Activated T-cell treated with anti-CD3 and anti-CD28 coated beads, Interleukin-2, amount 50 U/mL, for 4 hours (primary cell): ENCODE data around the gene IP6K3. TPM values are rescaled to one million over a fixed set of nuclear protein-coding genes. Genes with fewer than 3 reads are reported as not detected.

Source experiments
- ATAC-seq, 2 donors: fragments of 200-7000 bp; cut with Tn5 transposase; one replicate each; pipeline ENCODE4 v1.10.0; 2021
- DNase-seq: peaks from one replicate; pipeline ENCODE4 v3.0.0-alpha.2; 2020
- H3K27me3 Mint-ChIP-seq: one replicate; pipeline ENCODE4 v1.8.0; 2021; ENCODE audit warnings: low read depth, mixed read lengths
- H3K36me3 Mint-ChIP-seq: one replicate; pipeline ENCODE4 v1.8.0; 2022; ENCODE audit warnings: mixed read lengths; ENCODE audit not compliant: insufficient read depth
- H3K4me1 Mint-ChIP-seq: one replicate; pipeline ENCODE4 v1.8.0; 2021; ENCODE audit warnings: low read depth, mixed read lengths
- H3K4me3 Mint-ChIP-seq: one replicate; pipeline ENCODE4 v1.8.0; 2021; ENCODE audit warnings: mild to moderate bottlenecking, moderate library complexity, mixed read lengths
- H3K9me3 Mint-ChIP-seq: one replicate; pipeline ENCODE4 v1.8.0; 2021; ENCODE audit warnings: mixed read lengths
- total RNA-seq, 3 donors: library from RNA; stranded (reverse); gene quantifications; one replicate each; pipeline ENCODE4 v1.2.1, GENCODE V29; 2021

IP6K3 gene
- total RNA-seq, 3 donors from 2014 or later, result not detected

DNA sequence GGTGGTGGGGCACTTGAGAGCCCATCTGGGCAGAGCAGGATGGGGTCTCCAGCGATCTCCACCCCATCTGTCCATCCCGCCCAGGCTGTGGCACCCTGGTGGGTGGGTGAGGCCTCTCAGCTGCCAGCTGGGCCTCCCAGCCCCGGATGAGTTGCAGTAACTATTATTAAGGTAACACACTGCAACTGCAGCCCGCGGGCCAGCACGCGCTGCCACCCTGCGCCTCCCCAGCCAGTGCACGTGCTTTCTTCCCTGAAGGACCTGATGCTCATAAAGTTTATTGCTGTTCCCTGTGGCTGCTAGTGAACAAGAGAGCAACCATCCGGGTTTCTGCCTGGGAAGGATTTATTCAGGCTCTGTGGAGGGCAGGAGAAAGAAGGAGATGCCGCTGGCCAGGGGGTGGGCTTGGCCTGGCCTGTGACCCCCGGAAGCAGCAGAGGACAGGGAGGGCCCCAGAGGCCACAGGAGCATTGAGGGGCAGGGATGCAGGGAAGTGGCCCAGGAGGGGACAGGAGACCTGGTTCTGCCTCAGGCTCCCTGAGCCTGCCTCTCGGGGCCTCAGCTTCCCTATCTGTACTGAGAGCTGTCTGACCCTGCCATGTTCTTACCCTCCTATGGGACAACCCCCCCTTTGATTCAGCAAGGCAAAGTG lies 1.7 kb downstream of the IP6K3 start:
- Mint-ChIP-seq H3K36me3 (no peaks in the 10 kb centered on the region), H3K27me3 (peaks cover 10% of the 10 kb centered on the region), H3K4me3 (no peak overlapping the region), H3K4me1 (peaks cover 4% of the 10 kb centered on the region), H3K9me3 (no peaks in the 10 kb centered on the region)
- ATAC-seq (no peak), DNase-seq (no peak)

GRCh38 chr6:33744001-33744848 lies 2.5 kb downstream of the IP6K3 start:
- H3K4me3 Mint-ChIP-seq, result no peak overlapping the region
- DNase-seq (peak; percentile 70), ATAC-seq (peak; percentile 85 to 89)
- H3K9me3 Mint-ChIP-seq, result no peaks in the 10 kb centered on the region
- no peaks in the 10 kb centered on the region for H3K36me3 Mint-ChIP-seq
- H3K27me3 Mint-ChIP-seq, result peaks cover 10% of the 10 kb centered on the region
- peaks cover 4% of the 10 kb centered on the region for H3K4me1 Mint-ChIP-seq

- no peak for ATAC-seq
- DNase-seq, result no peak
- no peak overlapping the region for H3K4me3 Mint-ChIP-seq
- H3K36me3 Mint-ChIP-seq, result no peaks in the 10 kb centered on the region
- H3K27me3 Mint-ChIP-seq, result peaks cover 10% of the 10 kb centered on the region
- no peaks in the 10 kb centered on the region for H3K9me3 Mint-ChIP-seq
- peaks cover 4% of the 10 kb centered on the region for H3K4me1 Mint-ChIP-seq
These were observed 3.9 kb downstream of the IP6K3 start for GRCh38 chr6:33742837-33743236.

GRCh38 chr6:33742092-33742491 lies 4.6 kb downstream of the IP6K3 start:
- Mint-ChIP-seq H3K27me3 (peaks cover 7% of the 10 kb centered on the region), H3K4me1 (peaks cover 4% of the 10 kb centered on the region), H3K9me3 (no peaks in the 10 kb centered on the region), H3K4me3 (no peak overlapping the region), H3K36me3 (no peaks in the 10 kb centered on the region)
- ATAC-seq (no peak), DNase-seq (no peak)

- Mint-ChIP-seq H3K27me3 (peaks cover 7% of the 10 kb centered on the region), H3K4me3 (no peak overlapping the region), H3K4me1 (peaks cover 4% of the 10 kb centered on the region), H3K36me3 (no peaks in the 10 kb centered on the region), H3K9me3 (no peaks in the 10 kb centered on the region)
- DNase-seq (no peak), ATAC-seq (no peak)
These were observed 5.9 kb downstream of the IP6K3 start for GRCh38 chr6:33740794-33741193.

GRCh38 chr6:33740204-33740608 lies 6.5 kb downstream of the IP6K3 start:
- peaks cover 7% of the 10 kb centered on the region for H3K27me3 Mint-ChIP-seq
- H3K9me3 Mint-ChIP-seq, result no peaks in the 10 kb centered on the region
- no peaks in the 10 kb centered on the region for H3K36me3 Mint-ChIP-seq
- peaks cover 4% of the 10 kb centered on the region for H3K4me1 Mint-ChIP-seq
- DNase-seq, result no peak
- no peak for ATAC-seq
- H3K4me3 Mint-ChIP-seq, result no peak overlapping the region

- no peak for DNase-seq
- Mint-ChIP-seq H3K4me1 (peaks cover 4% of the 10 kb centered on the region), H3K4me3 (no peak overlapping the region), H3K27me3 (peaks cover 7% of the 10 kb centered on the region), H3K36me3 (no peaks in the 10 kb centered on the region), H3K9me3 (no peaks in the 10 kb centered on the region)
- no peak for ATAC-seq
These were observed 7.1 kb downstream of the IP6K3 start for GRCh38 chr6:33739571-33739970.

- no peaks in the 10 kb centered on the region for H3K4me1 Mint-ChIP-seq
- H3K36me3 Mint-ChIP-seq, result no peaks in the 10 kb centered on the region
- no peak overlapping the region for H3K4me3 Mint-ChIP-seq
- no peak for ATAC-seq
- H3K9me3 Mint-ChIP-seq, result no peaks in the 10 kb centered on the region
- peaks cover 7% of the 10 kb centered on the region for H3K27me3 Mint-ChIP-seq
- no peak for DNase-seq
These were observed 7.8 kb downstream of the IP6K3 start for GRCh38 chr6:33738879-33739278.

DNA sequence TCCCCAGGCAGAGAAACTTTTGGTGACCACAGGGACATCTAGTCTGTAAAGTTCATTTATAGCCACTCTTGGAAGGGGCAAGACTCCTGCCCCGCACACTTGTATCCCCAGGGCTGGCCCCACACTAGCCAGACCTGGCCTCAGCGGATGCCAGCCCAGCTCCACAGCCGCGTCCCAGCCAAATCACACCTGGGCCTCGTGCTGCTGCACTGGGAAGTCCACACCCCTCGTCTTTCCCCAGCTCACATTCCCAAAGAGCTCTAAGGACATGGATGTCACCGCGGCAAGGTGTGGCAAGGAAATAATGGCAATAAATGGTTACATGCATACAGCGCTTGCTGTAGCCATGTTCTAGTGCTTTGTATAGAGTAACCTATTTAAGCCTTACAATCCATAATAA lies 8.6 kb downstream of the IP6K3 start:
- H3K9me3 Mint-ChIP-seq, result no peaks in the 10 kb centered on the region
- H3K4me3 Mint-ChIP-seq, result no peak overlapping the region
- no peak for DNase-seq
- no peak for ATAC-seq
- peaks cover 7% of the 10 kb centered on the region for H3K27me3 Mint-ChIP-seq
- no peaks in the 10 kb centered on the region for H3K36me3 Mint-ChIP-seq
- H3K4me1 Mint-ChIP-seq, result no peaks in the 10 kb centered on the region

- H3K36me3 Mint-ChIP-seq, result no peaks in the 10 kb centered on the region
- DNase-seq (no peak), ATAC-seq (no peak)
- H3K27me3 Mint-ChIP-seq, result peaks cover 3% of the 10 kb centered on the region
- H3K9me3 Mint-ChIP-seq, result no peaks in the 10 kb centered on the region
- H3K4me3 Mint-ChIP-seq, result no peak overlapping the region
- H3K4me1 Mint-ChIP-seq, result no peaks in the 10 kb centered on the region
These were observed 9.3 kb downstream of the IP6K3 start for GRCh38 chr6:33737267-33738026.

GRCh38 chr6:33735216-33735615 lies 11.5 kb downstream of the IP6K3 start:
- Mint-ChIP-seq H3K36me3 (no peaks in the 10 kb centered on the region), H3K4me1 (no peaks in the 10 kb centered on the region), H3K27me3 (peaks cover 3% of the 10 kb centered on the region), H3K9me3 (no peaks in the 10 kb centered on the region), H3K4me3 (no peak overlapping the region)
- no peak for ATAC-seq
- no peak for DNase-seq

DNA sequence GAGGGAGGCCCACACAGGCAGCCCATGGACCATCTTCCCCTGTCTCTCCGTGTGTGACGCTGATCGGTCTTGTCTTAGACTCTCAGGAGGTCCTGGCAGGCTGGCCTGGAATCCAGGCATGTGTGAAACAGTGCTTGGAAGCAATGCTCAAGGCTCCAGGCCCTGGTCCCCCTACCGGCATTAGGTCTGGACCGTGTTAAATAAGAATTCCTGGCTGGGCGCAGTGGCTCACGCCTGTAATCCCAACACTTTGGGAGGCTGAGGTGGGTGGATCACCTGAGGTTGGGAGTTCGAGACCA lies 13.0 kb downstream of the IP6K3 start:
- DNase-seq (no peak), ATAC-seq (no peak)
- H3K36me3 Mint-ChIP-seq, result no peaks in the 10 kb centered on the region
- H3K27me3 Mint-ChIP-seq, result peaks cover 3% of the 10 kb centered on the region
- H3K4me3 Mint-ChIP-seq, result no peak overlapping the region
- H3K9me3 Mint-ChIP-seq, result no peaks in the 10 kb centered on the region
- no peaks in the 10 kb centered on the region for H3K4me1 Mint-ChIP-seq

DNA sequence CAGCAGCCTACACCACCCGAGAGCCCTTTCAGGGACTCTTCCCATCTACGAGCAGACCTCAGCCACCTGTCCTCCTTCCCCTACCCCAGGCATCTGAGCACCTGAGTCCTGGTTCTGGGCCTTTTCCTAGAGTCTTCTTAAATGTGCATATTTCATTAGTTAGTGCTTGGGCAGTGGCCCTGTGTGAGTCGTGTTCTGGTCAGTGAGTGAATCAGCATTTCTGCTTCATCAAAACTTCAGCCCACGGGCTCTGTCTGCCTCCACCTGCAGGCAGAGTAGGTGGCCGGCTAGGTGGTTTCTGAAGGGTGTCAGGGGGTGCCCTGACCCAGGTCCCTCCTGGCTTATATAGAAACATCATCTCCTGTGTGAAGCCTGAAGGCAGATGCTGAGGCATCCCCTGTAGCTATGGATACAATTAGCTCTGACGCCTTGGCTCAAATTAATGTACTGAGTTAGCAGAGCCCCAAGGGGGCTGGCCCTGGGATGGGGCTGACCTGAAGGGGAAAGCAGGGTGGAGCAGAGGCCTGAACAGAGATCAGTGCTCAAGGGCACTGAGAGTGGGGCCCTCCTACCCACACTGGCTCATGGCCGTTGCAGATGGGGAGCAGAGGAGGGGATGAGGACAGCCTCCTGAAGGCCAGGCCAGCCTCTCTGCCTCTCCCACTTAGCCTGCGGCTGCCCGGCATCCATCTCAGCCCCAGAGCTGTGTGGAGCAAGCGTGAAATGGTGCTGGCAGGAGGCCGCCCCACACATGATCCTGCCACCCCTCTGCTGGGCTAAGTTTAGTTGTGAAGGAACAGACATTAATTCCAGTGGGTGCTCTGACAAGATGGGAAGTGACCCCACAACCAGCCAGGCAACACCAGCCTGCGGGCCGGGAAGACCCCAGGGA lies 13.6 kb downstream of the IP6K3 start:
- Mint-ChIP-seq H3K9me3 (no peaks in the 10 kb centered on the region), H3K27me3 (peaks cover 3% of the 10 kb centered on the region), H3K4me1 (no peaks in the 10 kb centered on the region), H3K4me3 (no peak overlapping the region), H3K36me3 (no peaks in the 10 kb centered on the region)
- ATAC-seq (no peak), DNase-seq (no peak)

DNA sequence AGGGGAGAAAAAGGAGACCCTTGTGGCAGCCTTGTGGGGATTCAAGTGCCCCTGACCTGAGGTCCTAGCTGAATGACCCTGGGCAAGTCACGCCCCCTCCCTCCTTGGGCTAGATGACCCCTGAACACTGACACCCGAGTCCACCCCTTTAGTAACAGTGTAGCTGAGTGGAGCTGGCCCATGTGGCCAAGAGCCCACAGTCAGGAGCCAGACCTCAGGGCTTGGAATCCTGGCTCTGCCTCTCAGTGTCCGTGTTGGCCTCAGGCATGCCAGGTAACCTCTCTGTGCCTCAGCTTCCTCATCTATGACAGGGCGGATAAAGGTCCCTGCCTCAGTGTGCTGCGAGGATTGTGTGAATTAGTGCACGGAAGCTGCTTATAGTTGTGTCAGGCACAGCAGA lies 14.3 kb downstream of the IP6K3 start:
- Mint-ChIP-seq H3K36me3 (no peaks in the 10 kb centered on the region), H3K4me1 (no peaks in the 10 kb centered on the region), H3K27me3 (peaks cover 3% of the 10 kb centered on the region), H3K4me3 (no peak overlapping the region), H3K9me3 (no peaks in the 10 kb centered on the region)
- ATAC-seq (no peak), DNase-seq (no peak)
